Measurements from ENCODE around the gene RHOT2. TPM values are rescaled to one million over a fixed set of nuclear protein-coding genes. Genes with fewer than 3 reads are reported as not detected.

The RHOT2 gene
- total and polyA plus RNA-seq, 2 experiments from 2014 or later: 129 to 163 TPM

- DNase-seq (ENCODE audit: low spot score): no peak
- no peak for TF ChIP-seq ZNF331 (CRISPR knock-in tag; IDR thresholded peaks at IDR 0.05; ENCODE audit: low read depth)
- TF ChIP-seq STAT1 (IDR thresholded peaks at IDR 0.05; ENCODE audit: unreplicated experiment): no peak
- TF ChIP-seq ZNF114 (CRISPR knock-in tag; IDR thresholded peaks at IDR 0.05): no peak
- TF ChIP-seq CTCF (conservative IDR thresholded peaks at IDR 0.05; ENCODE audit: low read depth in 2 of 2): no peak
- TF ChIP-seq NANOG (IDR thresholded peaks at IDR 0.05; ENCODE audit: borderline replicate concordance): no peak
- no peak for TF ChIP-seq ETS1 (IDR thresholded peaks at IDR 0.05)
- no peak for TF ChIP-seq POLR2AphosphoS5 (IDR thresholded peaks at IDR 0.05; ENCODE audit: low read depth)
- no peak for TF ChIP-seq JUNB (IDR thresholded peaks at IDR 0.05; ENCODE audit: unreplicated experiment)
- H3K4me2 ChIP-seq: no peak overlapping the region; the same call in 1 of the 2 replicates
Observed at GRCh38 chr16:640614-641013, 27.3 kb upstream of the RHOT2 start.

GRCh38 chr16:641326-642188 lies 26.4 kb upstream of the RHOT2 start, which contains the start of gene MCRIP2:
TSS of gene MCRIP2 (plus strand) at chr16:641828. CDS start at chr16:641992, 164 bp downstream.
- H4K20me1 ChIP-seq (replicated peaks; ENCODE audit: insufficient read depth): no peaks in the 10 kb centered on the region; the same call in 1 of the 2 replicates
- peak within 1 kb of the TSS; percentile 18 for H2AFZ ChIP-seq
- peaks cover 17% of the 10 kb centered on the region; the same call in 1 of the 2 replicates for H3K79me2 ChIP-seq (replicated peaks; ENCODE audit: insufficient read depth)
- H3K4me3 ChIP-seq: peak within 1 kb of the TSS; percentile 74
- peak within 1 kb of the TSS; percentile 80 for H3K4me2 ChIP-seq
- no peaks in the 10 kb centered on the region for H3K36me3 ChIP-seq (ENCODE audit: insufficient read depth)
- peaks cover 23% of the 10 kb centered on the region for H3K4me1 Mint-ChIP-seq
- no peaks in the 10 kb centered on the region for H3K36me3 Mint-ChIP-seq (ENCODE audit: low read depth)
- peaks cover 11% of the 10 kb centered on the region for H3K27me3 Mint-ChIP-seq (ENCODE audit: insufficient read depth, low read depth, poor library complexity)
- peaks cover 2% of the 10 kb centered on the region; the same call in 2 of the 3 replicates for H3K9me3 Mint-ChIP-seq
- no peaks in the 10 kb centered on the region for H3K9me2 ChIP-seq (ENCODE audit: insufficient read depth)
- DNase-seq (ENCODE audit: low spot score): peak; percentile 92
- peak within 1 kb of the TSS; percentile 75 for H3K4me3 Mint-ChIP-seq
- no peak within 1 kb of the TSS for H3K27ac Mint-ChIP-seq
- no peaks in the 10 kb centered on the region for H3K27me3 ChIP-seq (ENCODE audit: insufficient read depth)
- H3K27ac ChIP-seq (ENCODE audit: low read depth): no peak within 1 kb of the TSS
- peak; percentile 52 for ATAC-seq
- peaks cover 24% of the 10 kb centered on the region for H3K4me1 ChIP-seq (ENCODE audit: insufficient read depth)
- H3F3A ChIP-seq (replicated peaks; ENCODE audit: low read depth): 0 out of 2 replicates have a peak, but pooled peaks cover 6% of the 10 kb centered on the region
- no peak for TF ChIP-seq ZNF114 (CRISPR knock-in tag; IDR thresholded peaks at IDR 0.05)
- TF ChIP-seq ZNF331 (CRISPR knock-in tag; IDR thresholded peaks at IDR 0.05; ENCODE audit: low read depth): no peak
- TF ChIP-seq NANOG (IDR thresholded peaks at IDR 0.05; ENCODE audit: borderline replicate concordance): no peak
- TF ChIP-seq POLR2AphosphoS5 (IDR thresholded peaks at IDR 0.05; ENCODE audit: low read depth): peak; percentile 85
- TF ChIP-seq CTCF (conservative IDR thresholded peaks at IDR 0.05; ENCODE audit: low read depth in 2 of 2): no peak
- TF ChIP-seq JUNB (IDR thresholded peaks at IDR 0.05; ENCODE audit: unreplicated experiment): no peak

More at GRCh38 chr16:640614-641013, 27.3 kb upstream of the RHOT2 start:
- H3K27me3 Mint-ChIP-seq (ENCODE audit: insufficient read depth, low read depth, poor library complexity): peaks cover 12% of the 10 kb centered on the region
- H3K36me3 Mint-ChIP-seq (ENCODE audit: low read depth): no peaks in the 10 kb centered on the region
- no peak for ATAC-seq
- H3K4me3 Mint-ChIP-seq: peak overlapping the region; percentile 67
- no peaks in the 10 kb centered on the region; the same call in 1 of the 2 replicates for H4K20me1 ChIP-seq (replicated peaks; ENCODE audit: insufficient read depth)
- H3K27me3 ChIP-seq (ENCODE audit: insufficient read depth): no peaks in the 10 kb centered on the region
- H3K36me3 ChIP-seq (ENCODE audit: insufficient read depth): no peaks in the 10 kb centered on the region
- peaks cover 17% of the 10 kb centered on the region; the same call in 1 of the 2 replicates for H3K79me2 ChIP-seq (replicated peaks; ENCODE audit: insufficient read depth)
- no peak overlapping the region for H3K4me3 ChIP-seq
- H2AFZ ChIP-seq: no peak overlapping the region
- H3K4me1 Mint-ChIP-seq: peaks cover 23% of the 10 kb centered on the region
- peaks cover 24% of the 10 kb centered on the region for H3K4me1 ChIP-seq (ENCODE audit: insufficient read depth)
- no peak overlapping the region for H3K27ac ChIP-seq (ENCODE audit: low read depth)
- H3F3A ChIP-seq (replicated peaks; ENCODE audit: low read depth): 0 out of 2 replicates have a peak, but pooled peaks cover 6% of the 10 kb centered on the region
- no peak overlapping the region for H3K27ac Mint-ChIP-seq
- no peaks in the 10 kb centered on the region for H3K9me2 ChIP-seq (ENCODE audit: insufficient read depth)
- H3K9me3 Mint-ChIP-seq: peaks cover 4% of the 10 kb centered on the region; the same call in 2 of the 3 replicates
